ENCODE results near the gene WDR18.

The WDR18 gene

DNA sequence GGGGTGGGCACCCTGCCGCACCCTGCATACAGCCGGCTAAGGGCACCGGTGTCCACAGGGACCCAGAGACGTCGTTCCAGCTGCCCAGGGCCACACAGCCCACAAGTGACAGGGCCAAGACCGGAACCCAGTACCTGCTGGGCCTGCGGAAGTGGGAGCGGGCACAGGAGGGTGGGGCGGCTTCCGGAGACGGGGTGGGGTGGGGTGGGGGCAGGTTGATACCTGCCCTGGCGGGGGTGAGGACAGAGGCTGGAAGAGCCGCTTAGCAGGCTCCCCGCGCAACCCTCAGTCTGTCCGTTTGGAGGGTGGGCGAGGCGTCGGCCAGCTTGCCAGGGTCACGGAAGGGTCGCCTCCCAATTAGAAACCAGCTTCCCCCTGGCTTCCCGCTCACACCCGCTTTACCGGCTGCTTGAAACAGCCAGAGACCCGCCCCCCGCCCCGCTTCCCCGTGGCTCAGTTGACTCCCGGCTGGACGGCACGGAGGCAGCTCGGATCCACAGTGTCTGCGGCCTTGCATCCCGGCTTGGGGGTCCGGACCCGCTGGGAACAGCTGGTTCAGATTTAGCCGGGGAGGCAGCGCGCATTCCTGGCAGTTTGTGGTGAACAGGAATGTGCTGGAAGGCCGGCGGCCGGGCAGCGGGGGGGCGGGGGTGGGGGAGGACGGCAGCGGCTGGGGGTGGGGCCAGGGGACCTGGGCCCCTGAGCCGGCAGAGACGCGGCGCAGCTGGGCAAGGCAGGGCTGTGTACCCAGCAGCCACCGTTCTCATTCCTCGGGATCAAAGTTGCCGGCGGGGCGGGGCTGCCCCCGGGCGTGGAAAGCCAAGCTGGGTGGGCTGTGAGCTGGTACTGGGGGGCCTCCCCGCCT lies 44.1 kb downstream of the WDR18 start:
- 2% methylated on average over 54 of the region's 58 CpGs for WGBS
- H3K4me1 ChIP-seq (ENCODE audit: insufficient read depth, low read length) = no peaks in the 10 kb centered on the region
- H3K27me3 ChIP-seq (ENCODE audit: insufficient read depth, low read length) = no peaks in the 10 kb centered on the region
- H3K9ac ChIP-seq (ENCODE audit: low read depth, low read length) = peak overlapping the region; percentile 97
- H3K36me3 ChIP-seq (ENCODE audit: insufficient read depth, low read length) = peaks cover 33% of the 10 kb centered on the region
- peak overlapping the region; percentile 91 for H3K27ac ChIP-seq (ENCODE audit: low read depth, low read length)
- peak overlapping the region; percentile 86 for H3K4me3 ChIP-seq (ENCODE audit: low read length)
- H3K9me3 ChIP-seq (ENCODE audit: insufficient read depth, low read depth, low read length) = no peaks in the 10 kb centered on the region

DNA sequence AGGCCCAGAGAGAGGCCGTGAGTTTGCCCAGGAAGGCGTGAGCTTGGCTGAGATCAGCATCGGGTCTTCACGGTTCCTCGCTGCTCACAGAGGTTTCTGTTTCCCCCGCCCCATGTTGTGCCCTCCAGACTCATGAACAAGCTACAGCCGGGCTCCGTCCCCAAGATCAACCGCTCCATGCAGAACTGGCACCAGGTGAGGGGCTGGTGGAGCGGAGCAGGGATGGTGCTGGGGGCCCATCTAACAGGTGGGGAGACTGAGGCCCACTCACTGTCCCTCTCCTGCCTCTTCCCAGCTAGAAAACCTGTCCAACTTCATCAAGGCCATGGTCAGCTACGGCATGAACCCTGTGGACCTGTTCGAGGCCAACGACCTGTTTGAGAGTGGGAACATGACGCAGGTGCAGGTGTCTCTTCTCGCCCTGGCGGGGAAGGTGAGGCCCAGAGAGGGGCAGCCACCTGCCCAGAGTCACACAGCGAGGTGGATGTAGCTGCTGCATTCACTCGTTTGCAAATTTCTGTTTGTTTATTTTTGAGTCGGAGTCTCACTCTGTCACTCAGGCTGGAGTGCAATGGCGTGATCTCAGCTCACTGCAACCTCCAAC lies 48.2 kb downstream of the WDR18 start:
- Histone ChIP-seq H3K27me3 (ENCODE audit: insufficient read depth, low read length) (no peaks in the 10 kb centered on the region), H3K36me3 (ENCODE audit: insufficient read depth, low read length) (peaks cover 55% of the 10 kb centered on the region), H3K27ac (ENCODE audit: low read depth, low read length) (no peak overlapping the region), H3K9ac (ENCODE audit: low read depth, low read length) (no peak overlapping the region), H3K9me3 (ENCODE audit: insufficient read depth, low read depth, low read length) (no peaks in the 10 kb centered on the region), H3K4me3 (ENCODE audit: low read length) (no peak overlapping the region), H3K4me1 (ENCODE audit: insufficient read depth, low read length) (no peaks in the 10 kb centered on the region)
- 92% methylated on average over 20 of the region's 20 CpGs for WGBS

DNA sequence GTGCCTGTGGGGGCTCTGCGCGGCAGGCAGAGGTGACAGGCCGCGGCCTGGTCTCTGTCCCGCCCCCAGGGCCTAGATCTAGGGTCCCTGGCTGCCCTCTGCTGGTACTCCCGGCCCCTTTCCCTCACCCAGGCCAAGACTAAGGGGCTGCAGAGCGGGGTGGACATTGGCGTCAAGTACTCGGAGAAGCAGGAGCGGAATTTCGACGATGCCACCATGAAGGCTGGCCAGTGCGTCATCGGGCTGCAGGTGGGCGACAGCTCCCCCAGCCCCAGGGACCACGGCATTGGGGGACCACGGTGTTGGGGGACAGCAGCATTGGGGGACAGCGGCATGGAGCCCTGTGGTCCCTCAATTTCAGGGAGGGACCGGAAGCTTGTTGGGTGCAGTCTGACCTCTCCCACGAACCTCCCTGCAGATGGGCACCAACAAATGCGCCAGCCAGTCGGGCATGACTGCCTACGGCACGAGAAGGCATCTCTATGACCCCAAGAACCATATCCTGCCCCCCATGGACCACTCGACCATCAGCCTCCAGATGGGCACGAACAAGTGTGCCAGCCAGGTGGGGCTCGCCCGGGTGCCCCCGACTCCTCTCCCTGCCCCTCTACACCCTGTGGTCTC lies 52.0 kb downstream of the WDR18 start:
- Histone ChIP-seq H3K27me3 (ENCODE audit: insufficient read depth, low read length) (no peaks in the 10 kb centered on the region), H3K36me3 (ENCODE audit: insufficient read depth, low read length) (peaks cover 51% of the 10 kb centered on the region), H3K9me3 (ENCODE audit: insufficient read depth, low read depth, low read length) (no peaks in the 10 kb centered on the region), H3K27ac (ENCODE audit: low read depth, low read length) (no peak overlapping the region), H3K4me1 (ENCODE audit: insufficient read depth, low read length) (no peaks in the 10 kb centered on the region), H3K9ac (ENCODE audit: low read depth, low read length) (no peak overlapping the region), H3K4me3 (ENCODE audit: low read length) (no peak overlapping the region)
- 89% methylated on average over 29 of the region's 29 CpGs for WGBS

DNA sequence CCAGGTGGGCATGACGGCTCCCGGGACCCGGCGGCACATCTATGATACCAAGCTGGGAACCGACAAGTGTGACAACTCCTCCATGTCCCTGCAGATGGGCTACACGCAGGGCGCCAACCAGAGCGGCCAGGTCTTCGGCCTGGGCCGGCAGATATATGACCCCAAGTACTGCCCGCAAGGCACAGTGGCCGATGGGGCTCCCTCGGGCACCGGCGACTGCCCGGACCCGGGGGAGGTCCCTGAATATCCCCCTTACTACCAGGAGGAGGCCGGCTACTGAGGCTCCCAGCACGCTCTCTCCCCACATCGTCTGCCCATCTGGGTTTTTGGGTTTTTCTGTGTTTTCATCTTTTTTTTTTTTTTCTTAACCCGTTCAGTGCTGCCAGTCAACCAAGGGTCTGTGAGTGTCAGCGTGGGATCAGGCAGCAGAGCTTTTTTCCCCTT lies 53.5 kb downstream of the WDR18 start:
- no peak overlapping the region for H3K4me3 ChIP-seq (ENCODE audit: low read length)
- no peak overlapping the region for H3K9ac ChIP-seq (ENCODE audit: low read depth, low read length)
- no peak overlapping the region for H3K27ac ChIP-seq (ENCODE audit: low read depth, low read length)
- H3K36me3 ChIP-seq (ENCODE audit: insufficient read depth, low read length) = peaks cover 40% of the 10 kb centered on the region
- H3K27me3 ChIP-seq (ENCODE audit: insufficient read depth, low read length) = no peaks in the 10 kb centered on the region
- no peaks in the 10 kb centered on the region for H3K9me3 ChIP-seq (ENCODE audit: insufficient read depth, low read depth, low read length)
- no peaks in the 10 kb centered on the region for H3K4me1 ChIP-seq (ENCODE audit: insufficient read depth, low read length)
- 93% methylated on average over 22 of the region's 22 CpGs for WGBS

DNA sequence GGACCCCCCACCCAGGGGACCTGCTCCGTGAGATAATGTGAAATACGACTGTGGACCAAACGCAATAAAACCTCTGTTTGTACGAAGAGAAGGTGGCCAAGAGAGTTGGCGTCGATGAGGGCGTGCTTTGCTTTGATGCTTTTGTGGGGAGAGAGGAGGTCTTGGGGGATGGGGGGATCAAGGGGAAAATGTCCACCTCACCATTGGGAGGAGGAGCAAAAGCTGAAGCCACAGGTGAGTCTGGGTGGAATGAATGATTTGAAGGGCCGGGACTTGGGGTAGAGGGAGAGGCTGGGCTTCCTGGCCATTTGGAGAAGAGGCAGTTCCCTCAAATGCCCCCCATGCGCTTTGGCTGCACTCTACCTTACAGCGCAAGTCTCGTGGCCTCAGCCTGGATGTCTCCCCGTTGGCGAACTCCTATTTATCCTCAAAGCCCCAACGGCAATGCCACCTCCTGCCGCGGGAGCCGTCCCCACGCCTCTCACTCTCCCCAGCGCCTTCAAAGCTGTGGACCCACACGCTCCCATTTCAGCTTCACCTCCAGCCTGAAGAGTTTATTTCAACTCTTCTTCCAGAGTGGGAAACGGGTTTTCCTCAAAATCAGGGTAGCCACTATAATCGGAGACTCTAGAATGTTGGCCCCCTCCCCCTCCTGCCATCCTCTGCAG lies 55.0 kb downstream of the WDR18 start:
- Histone ChIP-seq H3K4me1 (ENCODE audit: insufficient read depth, low read length) (no peaks in the 10 kb centered on the region), H3K36me3 (ENCODE audit: insufficient read depth, low read length) (peaks cover 32% of the 10 kb centered on the region), H3K27me3 (ENCODE audit: insufficient read depth, low read length) (no peaks in the 10 kb centered on the region), H3K9ac (ENCODE audit: low read depth, low read length) (peak overlapping the region; percentile 43; the same call in 1 of the 2 replicates), H3K9me3 (ENCODE audit: insufficient read depth, low read depth, low read length) (no peaks in the 10 kb centered on the region), H3K4me3 (ENCODE audit: low read length) (peak overlapping the region; percentile 73), H3K27ac (ENCODE audit: low read depth, low read length) (peak overlapping the region; percentile 74)
- 52% methylated on average over 22 of the region's 22 CpGs for WGBS

DNA sequence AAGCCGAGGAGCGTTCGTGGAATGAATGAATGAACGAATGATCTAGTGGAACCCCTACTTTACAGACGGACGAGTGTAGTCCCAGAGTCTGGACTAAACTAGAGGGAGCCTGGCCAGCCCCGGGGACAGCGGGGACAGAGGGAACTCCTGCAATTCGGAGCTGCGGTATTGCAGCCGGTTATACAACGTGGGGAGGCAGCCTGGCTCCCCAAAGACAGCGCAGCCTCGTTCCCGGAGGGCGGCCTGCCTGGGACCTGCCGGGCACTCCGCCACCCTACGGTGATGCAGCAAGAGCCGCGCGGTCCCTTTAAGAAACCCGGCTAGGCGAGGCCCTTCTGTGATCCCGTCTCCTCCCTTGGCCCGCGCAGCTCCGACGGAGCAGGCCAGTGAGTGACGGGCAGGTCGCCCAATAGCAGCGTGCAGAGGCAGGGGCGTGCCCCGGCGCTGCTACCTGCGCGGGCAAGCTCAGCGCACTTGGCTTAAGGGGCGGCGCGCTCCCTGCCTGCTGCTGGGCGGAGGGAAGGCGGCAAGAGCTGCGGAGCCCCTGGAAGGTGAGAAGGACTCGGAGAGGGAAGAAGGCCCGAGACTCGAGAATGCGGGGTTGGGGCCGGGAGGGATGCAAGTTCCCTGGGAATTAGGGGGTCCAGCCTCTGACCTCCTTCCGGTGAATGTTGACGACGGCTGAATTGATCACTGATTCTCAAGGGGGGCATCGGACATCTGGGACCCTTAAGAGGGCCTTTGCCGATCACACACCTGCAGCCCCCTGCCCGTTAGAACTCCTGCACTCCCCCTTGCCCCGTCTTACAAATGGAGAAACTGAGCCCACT lies 55.7 kb downstream of the WDR18 start, which contains the start of gene ABCA7:
Gene ABCA7, plus strand, starts transcription at position 462 of the 830 bp plus-strand sequence. CDS start 1,255 bp downstream, outside the sequence.
- Histone ChIP-seq H3K9me3 (ENCODE audit: insufficient read depth, low read depth, low read length) (no peaks in the 10 kb centered on the region), H3K36me3 (ENCODE audit: insufficient read depth, low read length) (peaks cover 32% of the 10 kb centered on the region), H3K4me1 (ENCODE audit: insufficient read depth, low read length) (no peaks in the 10 kb centered on the region), H3K4me3 (ENCODE audit: low read length) (peak within 1 kb of the TSS; percentile 73), H3K9ac (ENCODE audit: low read depth, low read length) (peak within 1 kb of the TSS; percentile 43), H3K27ac (ENCODE audit: low read depth, low read length) (peak within 1 kb of the TSS; percentile 74), H3K27me3 (ENCODE audit: insufficient read depth, low read length) (no peaks in the 10 kb centered on the region)
- 2% methylated on average over 56 of the region's 56 CpGs for WGBS

DNA sequence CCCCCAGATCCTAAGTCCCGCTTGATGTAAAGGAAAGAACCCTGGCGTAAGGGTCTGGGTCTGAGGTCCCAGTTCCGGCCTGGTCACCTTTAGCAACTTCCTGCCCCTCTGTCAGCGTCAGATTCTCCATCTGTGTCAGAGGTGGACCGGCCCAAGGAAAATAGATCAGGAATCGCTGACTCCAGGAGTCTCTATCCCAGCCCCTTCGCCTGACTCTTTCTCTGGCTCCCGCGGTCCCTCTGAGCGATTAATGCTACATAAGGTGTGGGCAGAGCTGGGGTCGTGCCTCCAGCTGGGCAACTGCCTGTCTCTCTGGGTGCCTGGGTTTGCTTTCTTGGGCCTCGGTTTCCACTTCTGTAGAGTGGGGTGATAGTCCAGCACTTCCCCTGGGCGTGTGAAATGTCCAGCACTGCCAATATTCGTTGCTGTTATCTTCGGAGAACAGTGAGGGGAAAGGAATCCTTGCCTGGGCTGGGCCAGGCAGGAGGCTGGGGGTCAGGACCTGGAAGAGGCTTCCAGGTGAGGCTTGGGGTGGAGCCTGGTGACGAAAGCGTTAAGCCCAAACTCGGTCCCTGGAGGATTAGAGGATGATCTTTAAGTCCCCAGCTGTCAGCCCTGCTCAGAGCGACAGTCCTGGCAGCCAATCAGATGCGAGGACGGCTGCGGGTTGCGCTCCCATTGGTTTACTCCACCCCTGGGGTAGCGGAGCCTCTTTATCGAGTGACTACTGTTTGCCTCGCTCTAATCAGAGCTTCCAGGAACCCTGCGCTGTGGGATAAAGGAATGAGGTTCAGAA lies 56.5 kb downstream of the WDR18 start:
- Histone ChIP-seq H3K9ac (ENCODE audit: low read depth, low read length) (peak overlapping the region; percentile 42), H3K36me3 (ENCODE audit: insufficient read depth, low read length) (peaks cover 25% of the 10 kb centered on the region)

DNA sequence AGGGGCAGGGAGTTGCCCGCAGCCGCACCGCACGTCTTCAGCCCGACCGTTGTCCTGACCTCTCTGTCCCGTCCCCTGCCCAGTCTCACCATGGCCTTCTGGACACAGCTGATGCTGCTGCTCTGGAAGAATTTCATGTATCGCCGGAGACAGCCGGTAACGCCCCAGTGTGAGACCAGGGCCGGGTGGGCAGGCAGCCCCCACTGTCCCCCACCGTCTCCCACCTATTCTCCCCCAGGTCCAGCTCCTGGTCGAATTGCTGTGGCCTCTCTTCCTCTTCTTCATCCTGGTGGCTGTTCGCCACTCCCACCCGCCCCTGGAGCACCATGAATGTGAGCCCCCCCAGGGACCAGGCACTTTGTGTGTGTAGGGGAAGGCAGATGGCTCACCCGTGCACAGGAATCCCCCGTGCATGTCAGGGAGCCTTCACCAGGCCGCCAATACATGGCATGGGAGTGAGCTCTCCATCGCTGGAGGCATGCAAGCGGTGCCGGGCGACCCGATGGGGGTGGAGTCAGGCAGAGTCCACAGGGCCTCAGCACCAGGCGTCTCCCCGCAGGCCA lies 57.2 kb downstream of the WDR18 start:
- H3K4me1 ChIP-seq (ENCODE audit: insufficient read depth, low read length) = no peaks in the 10 kb centered on the region
- H3K4me3 ChIP-seq (ENCODE audit: low read length) = peak overlapping the region; percentile 73
- peaks cover 18% of the 10 kb centered on the region for H3K36me3 ChIP-seq (ENCODE audit: insufficient read depth, low read length)
- H3K9ac ChIP-seq (ENCODE audit: low read depth, low read length) = no peak overlapping the region
- H3K27me3 ChIP-seq (ENCODE audit: insufficient read depth, low read length) = no peaks in the 10 kb centered on the region
- no peaks in the 10 kb centered on the region for H3K9me3 ChIP-seq (ENCODE audit: insufficient read depth, low read depth, low read length)
- no peak overlapping the region for H3K27ac ChIP-seq (ENCODE audit: low read depth, low read length)
- WGBS = 56% methylated on average over 26 of the region's 26 CpGs

More for the DNA sequence above, 56.5 kb downstream of the WDR18 start:
- no peaks in the 10 kb centered on the region for H3K27me3 ChIP-seq (ENCODE audit: insufficient read depth, low read length)
- no peaks in the 10 kb centered on the region for H3K9me3 ChIP-seq (ENCODE audit: insufficient read depth, low read depth, low read length)
- peak overlapping the region; percentile 5; the same call in 1 of the 2 replicates for H3K27ac ChIP-seq (ENCODE audit: low read depth, low read length)
- 5% methylated on average over 27 of the region's 27 CpGs for WGBS
- no peaks in the 10 kb centered on the region for H3K4me1 ChIP-seq (ENCODE audit: insufficient read depth, low read length)
- H3K4me3 ChIP-seq (ENCODE audit: low read length) = peak overlapping the region; percentile 73

DNA sequence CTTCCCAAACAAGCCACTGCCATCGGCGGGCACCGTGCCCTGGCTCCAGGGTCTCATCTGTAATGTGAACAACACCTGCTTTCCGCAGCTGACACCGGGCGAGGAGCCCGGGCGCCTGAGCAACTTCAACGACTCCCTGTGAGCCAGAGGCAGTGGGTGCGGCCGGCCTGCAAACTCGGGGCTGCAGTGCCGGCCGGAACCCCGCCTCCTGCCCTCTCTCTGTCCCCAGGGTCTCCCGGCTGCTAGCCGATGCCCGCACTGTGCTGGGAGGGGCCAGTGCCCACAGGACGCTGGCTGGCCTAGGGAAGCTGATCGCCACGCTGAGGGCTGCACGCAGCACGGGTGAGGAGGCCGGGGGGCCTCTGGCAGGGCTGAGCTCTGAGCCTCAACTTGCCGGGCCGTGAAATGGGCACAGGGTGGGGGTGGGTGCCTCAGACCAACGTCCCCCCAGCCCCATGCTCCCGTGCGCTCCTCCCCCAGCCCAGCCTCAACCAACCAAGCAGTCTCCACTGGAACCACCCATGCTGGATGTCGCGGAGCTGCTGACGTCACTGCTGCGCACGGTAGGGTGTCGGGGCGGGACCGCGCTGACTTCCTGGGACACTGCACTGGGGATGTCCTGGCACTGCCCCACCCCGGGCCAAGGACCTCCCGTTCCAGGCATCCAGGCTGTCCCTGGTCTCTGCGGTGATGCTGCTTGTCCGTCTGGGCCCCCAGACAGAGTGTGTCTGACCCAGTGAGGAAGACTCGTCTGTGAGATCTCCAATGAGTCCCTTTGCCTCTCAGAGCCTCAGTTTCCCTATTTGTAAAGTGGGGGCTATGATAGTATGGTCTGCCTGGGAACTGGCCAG lies 57.9 kb downstream of the WDR18 start:
- Histone ChIP-seq H3K9ac (ENCODE audit: low read depth, low read length) (no peak overlapping the region), H3K27ac (ENCODE audit: low read depth, low read length) (no peak overlapping the region), H3K4me3 (ENCODE audit: low read length) (no peak overlapping the region), H3K4me1 (ENCODE audit: insufficient read depth, low read length) (no peaks in the 10 kb centered on the region), H3K36me3 (ENCODE audit: insufficient read depth, low read length) (peaks cover 12% of the 10 kb centered on the region), H3K27me3 (ENCODE audit: insufficient read depth, low read length) (no peaks in the 10 kb centered on the region), H3K9me3 (ENCODE audit: insufficient read depth, low read depth, low read length) (no peaks in the 10 kb centered on the region)
- WGBS = 91% methylated on average over 43 of the region's 43 CpGs

Data from HUES64 (cell line).